Testis (tissue), 3 donors: ENCODE measurements around the gene AGBL4. TPM values are rescaled to one million over a fixed set of nuclear protein-coding genes. Genes with fewer than 3 reads are reported as not detected.
A peak's percentile ranks its signal among the peaks of the same experiment; 100 is the strongest.

Experiments used
- DNase-seq: peaks from one replicate; pipeline ENCODE4 v3.0.0-alpha.2; 2019
- H3K27ac ChIP-seq, 2 donors: fragments of 200-600 bp; sonication (generic); one replicate each; pipeline ENCODE4 v1.5.1; 2019
- H3K27me3 ChIP-seq: fragments of 200-600 bp; sonication (generic); one replicate; pipeline ENCODE4 v1.5.1; 2019
- H3K36me3 ChIP-seq: fragments of 200-600 bp; sonication (generic); one replicate; pipeline ENCODE4 v1.5.1; 2017; ENCODE audit warnings: low read depth; ENCODE audit errors: missing control alignments
- H3K4me1 ChIP-seq: fragments of 200-600 bp; sonication (generic); one replicate; pipeline ENCODE4 v1.5.1; 2019
- H3K4me3 ChIP-seq, 2 donors: fragments of 200-600 bp; sonication (generic); one replicate each; pipeline ENCODE4 v1.5.1; 2017 to 2019
- H3K9me3 ChIP-seq: fragments of 200-600 bp; sonication (generic); one replicate; pipeline ENCODE4 v1.5.1; 2017
- POLR2A ChIP-seq: fragments of 450-650 bp; IDR thresholded peaks from one replicate; pipeline ENCODE4 v1.6.1; 2017; ENCODE audit warnings: antibody characterized with exemption, mild to moderate bottlenecking, moderate library complexity
- WGBS, 2 donors: methylation state at CpG; one replicate each; pipeline ENCODE4 v1.1.5; 2018; 5-methylcytosine and 5-hydroxymethylcytosine counted together
- intact Hi-C: fragments of 100-400 bp; cut with DNase I; formaldehyde crosslinking; loops from one replicate; pipeline ENCODE4 v1.15.1; 2023; ENCODE audit warnings: low total_unique reads
- polyA plus RNA-seq: library from polyadenylated mRNA; stranded (reverse); fragments of 350-450 nt; fragmentation: Illumina TruSeq; extraction: RNeasy Lipid Tissue Mini Kit (QIAGEN cat#74804); gene quantifications from one replicate; pipeline ENCODE4 v1.2.3, GENCODE V29; 2014; ENCODE audit warnings: low read depth, low replicate concordance; ENCODE audit not compliant: insufficient read depth
- total RNA-seq, 2 donors: library from RNA; depleted of rRNA; stranded (reverse); fragments of >200 nt; gene quantifications; one replicate each; pipeline ENCODE4 v1.2.3, GENCODE V29; 2016
- TF ChIP-seq, protein P1 (sequence below), 3 experiments: fragments of 450-650 bp in 2 of 3; fragments of 200-600 bp in 1 of 3; sonication (generic) in 1 of 3; IDR thresholded peaks; one replicate each; pipeline ENCODE4 v1.5.1; 2016 to 2019; ENCODE audit warnings: antibody characterized with exemption in 3 of 3, mild to moderate bottlenecking in 2 of 3, moderate library complexity in 1 of 3

AGBL4 gene
- total and polyA plus RNA-seq, 3 donors from 2014 or later = 3.3 to 6.9 (median 5.8) TPM

GRCh38 chr1:48943393-48943792 lies 1080.4 kb downstream of the AGBL4 start:
- H3K4me3 ChIP-seq = no peak overlapping the region
- no peak for TF ChIP-seq POLR2A
- TF ChIP-seq, protein P1, sequence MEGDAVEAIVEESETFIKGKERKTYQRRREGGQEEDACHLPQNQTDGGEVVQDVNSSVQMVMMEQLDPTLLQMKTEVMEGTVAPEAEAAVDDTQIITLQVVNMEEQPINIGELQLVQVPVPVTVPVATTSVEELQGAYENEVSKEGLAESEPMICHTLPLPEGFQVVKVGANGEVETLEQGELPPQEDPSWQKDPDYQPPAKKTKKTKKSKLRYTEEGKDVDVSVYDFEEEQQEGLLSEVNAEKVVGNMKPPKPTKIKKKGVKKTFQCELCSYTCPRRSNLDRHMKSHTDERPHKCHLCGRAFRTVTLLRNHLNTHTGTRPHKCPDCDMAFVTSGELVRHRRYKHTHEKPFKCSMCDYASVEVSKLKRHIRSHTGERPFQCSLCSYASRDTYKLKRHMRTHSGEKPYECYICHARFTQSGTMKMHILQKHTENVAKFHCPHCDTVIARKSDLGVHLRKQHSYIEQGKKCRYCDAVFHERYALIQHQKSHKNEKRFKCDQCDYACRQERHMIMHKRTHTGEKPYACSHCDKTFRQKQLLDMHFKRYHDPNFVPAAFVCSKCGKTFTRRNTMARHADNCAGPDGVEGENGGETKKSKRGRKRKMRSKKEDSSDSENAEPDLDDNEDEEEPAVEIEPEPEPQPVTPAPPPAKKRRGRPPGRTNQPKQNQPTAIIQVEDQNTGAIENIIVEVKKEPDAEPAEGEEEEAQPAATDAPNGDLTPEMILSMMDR (IDR thresholded peaks at IDR 0.05) = no peak
- no peak overlapping the region for H3K27ac ChIP-seq
- no peaks in the 10 kb centered on the region for H3K36me3 ChIP-seq
- intact Hi-C loops = no loop called here
- peak; percentile 15 for DNase-seq
- H3K27me3 ChIP-seq = no peaks in the 10 kb centered on the region
- no peaks in the 10 kb centered on the region for H3K9me3 ChIP-seq
- H3K4me1 ChIP-seq = no peaks in the 10 kb centered on the region
- 88 to 95% methylated on average over 1 of the region's 1 CpG for WGBS, 2 donors

DNA sequence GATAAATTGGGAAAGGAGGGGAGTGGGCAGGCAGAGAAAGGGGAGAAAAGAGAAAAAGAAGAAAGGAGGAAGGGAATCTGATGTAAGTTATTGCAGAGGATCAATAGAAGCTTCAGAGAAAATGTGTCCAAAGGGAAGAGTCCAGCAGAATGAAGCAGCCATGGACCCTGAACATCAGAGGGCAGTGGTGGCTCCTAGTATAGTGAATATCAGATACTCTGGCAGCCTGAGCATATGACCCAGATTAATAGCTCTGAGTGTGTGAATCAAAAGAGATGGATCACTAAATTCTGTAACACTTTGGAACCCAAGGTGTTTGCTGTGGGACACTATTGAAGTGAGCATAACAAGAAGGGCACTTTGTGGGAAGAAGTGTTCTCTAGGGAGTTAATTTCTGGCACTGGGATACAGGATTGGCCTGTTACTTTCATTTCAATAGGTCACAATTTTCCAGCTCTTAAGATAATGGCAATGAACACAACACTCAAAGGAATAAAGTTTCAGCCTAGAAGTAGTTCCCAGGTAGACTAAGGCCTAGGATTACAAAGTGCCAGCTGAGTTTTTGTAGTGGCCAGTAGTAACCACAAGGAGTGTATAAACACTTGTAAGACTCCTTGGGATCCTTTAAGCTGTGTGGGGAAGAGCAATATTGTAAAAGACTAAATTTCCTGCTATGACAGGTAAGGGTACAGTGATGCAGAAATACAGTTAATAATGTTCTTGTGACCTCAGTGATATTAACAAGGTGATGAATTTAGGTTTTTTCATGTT lies 1082.6 kb downstream of the AGBL4 start:
- no peaks in the 10 kb centered on the region for H3K4me1 ChIP-seq
- no peak for DNase-seq
- H3K27ac ChIP-seq = no peak overlapping the region
- H3K9me3 ChIP-seq = no peaks in the 10 kb centered on the region
- intact Hi-C loops = no loop called here
- TF ChIP-seq, protein P1 (IDR thresholded peaks at IDR 0.05) = no peak
- TF ChIP-seq POLR2A = no peak
- no peak overlapping the region for H3K4me3 ChIP-seq
- no peaks in the 10 kb centered on the region for H3K27me3 ChIP-seq
- no peaks in the 10 kb centered on the region for H3K36me3 ChIP-seq

- H3K4me3 ChIP-seq = no peak overlapping the region
- WGBS, 2 donors = 75 to 97% methylated on average over 2 of the region's 2 CpGs
- no peak for DNase-seq
- H3K27ac ChIP-seq = no peak overlapping the region
- H3K9me3 ChIP-seq = no peaks in the 10 kb centered on the region
- intact Hi-C loops = no loop called here
- no peaks in the 10 kb centered on the region for H3K27me3 ChIP-seq
- no peaks in the 10 kb centered on the region for H3K36me3 ChIP-seq
- H3K4me1 ChIP-seq = no peaks in the 10 kb centered on the region
- no peak for TF ChIP-seq POLR2A
- TF ChIP-seq, protein P1 (IDR thresholded peaks at IDR 0.05) = no peak
These were observed 1083.4 kb downstream of the AGBL4 start for GRCh38 chr1:48940354-48940753.

- WGBS, 2 donors = 89 to 96% methylated on average over 6 of the region's 6 CpGs
- TF ChIP-seq, protein P1 (IDR thresholded peaks at IDR 0.05) = no peak
- TF ChIP-seq POLR2A = no peak
These were observed 1083.9 kb downstream of the AGBL4 start for GRCh38 chr1:48939828-48940227.

GRCh38 chr1:48939042-48939441 lies 1084.7 kb downstream of the AGBL4 start:
- H3K27ac ChIP-seq = no peak overlapping the region
- intact Hi-C loops = no loop called here
- H3K36me3 ChIP-seq = no peaks in the 10 kb centered on the region
- DNase-seq = no peak
- H3K27me3 ChIP-seq = no peaks in the 10 kb centered on the region
- TF ChIP-seq, protein P1 (IDR thresholded peaks at IDR 0.05) = no peak
- TF ChIP-seq POLR2A = no peak
- WGBS, 2 donors = 48 to 65% methylated on average over 3 of the region's 3 CpGs
- H3K9me3 ChIP-seq = no peaks in the 10 kb centered on the region
- H3K4me3 ChIP-seq = no peak overlapping the region
- no peaks in the 10 kb centered on the region for H3K4me1 ChIP-seq

More at GRCh38 chr1:48939828-48940227, 1083.9 kb downstream of the AGBL4 start:
- H3K4me3 ChIP-seq = no peak overlapping the region
- H3K9me3 ChIP-seq = no peaks in the 10 kb centered on the region
- intact Hi-C loops = no loop called here
- no peak for DNase-seq
- no peaks in the 10 kb centered on the region for H3K36me3 ChIP-seq
- H3K27ac ChIP-seq = no peak overlapping the region
- no peaks in the 10 kb centered on the region for H3K4me1 ChIP-seq
- H3K27me3 ChIP-seq = no peaks in the 10 kb centered on the region
